HFF-Myc (cell line): ENCODE data around the gene TANGO6.

ENCODE experiments used
- DNase-seq: peaks from one replicate; pipeline ENCODE4 v3.0.0-alpha.2; 2011; ENCODE audit warnings: low read depth; ENCODE audit errors: extremely low read depth
- H3K4me3 ChIP-seq: replicated peaks from 2 replicates; pipeline ENCODE4 v1.5.1; 2011; ENCODE audit warnings: low read depth, mild to moderate bottlenecking, control low read depth, low read length
- TF ChIP-seq, protein P1 (sequence below): IDR thresholded peaks from 2 replicates; pipeline ENCODE4 v1.5.1; 2012; ENCODE audit warnings: mild to moderate bottlenecking, low read depth, low read length, control low read depth; ENCODE audit errors: missing control alignments

Gene TANGO6

DNA sequence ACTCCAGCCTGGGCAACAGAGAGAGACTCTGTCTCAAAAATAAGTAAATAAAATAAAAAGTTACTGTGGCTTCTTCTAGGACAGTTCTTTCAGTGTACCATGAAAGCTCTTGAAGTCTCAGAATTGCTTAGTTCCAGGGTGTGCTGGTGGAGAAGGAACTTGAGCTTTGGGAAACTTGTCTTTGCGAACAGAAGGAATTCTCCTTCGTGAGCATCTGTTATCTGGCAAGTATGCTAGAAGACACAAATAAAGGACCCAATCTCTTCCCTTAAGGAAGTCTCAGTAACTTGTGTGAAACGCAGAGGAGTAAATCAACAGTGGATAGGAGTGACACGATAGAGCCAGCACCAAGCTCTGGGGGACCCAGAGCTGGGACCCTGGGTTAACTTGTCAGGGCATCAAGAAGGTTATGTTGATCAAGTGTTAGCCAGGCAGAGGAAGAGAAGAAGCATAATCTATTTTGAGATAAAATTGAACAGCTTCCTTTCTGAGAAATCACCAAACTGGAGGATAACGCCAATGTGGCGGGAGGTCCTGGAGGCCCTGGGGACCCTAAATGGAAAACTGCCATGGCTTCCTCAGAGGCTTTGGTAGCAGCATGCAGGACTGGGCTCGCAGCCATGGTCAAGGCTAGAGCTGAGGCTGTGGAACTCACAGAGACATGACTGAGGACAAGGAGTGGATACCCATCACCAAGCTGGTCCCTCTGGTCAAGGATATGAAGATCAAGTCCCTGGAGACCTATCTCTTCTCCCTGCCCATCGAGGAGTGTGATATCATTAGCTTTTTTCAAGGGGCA is 190.0 kb downstream of the TANGO6 start:
- no peak overlapping the region for H3K4me3 ChIP-seq
- DNase-seq = no peak
- TF ChIP-seq, protein P1, sequence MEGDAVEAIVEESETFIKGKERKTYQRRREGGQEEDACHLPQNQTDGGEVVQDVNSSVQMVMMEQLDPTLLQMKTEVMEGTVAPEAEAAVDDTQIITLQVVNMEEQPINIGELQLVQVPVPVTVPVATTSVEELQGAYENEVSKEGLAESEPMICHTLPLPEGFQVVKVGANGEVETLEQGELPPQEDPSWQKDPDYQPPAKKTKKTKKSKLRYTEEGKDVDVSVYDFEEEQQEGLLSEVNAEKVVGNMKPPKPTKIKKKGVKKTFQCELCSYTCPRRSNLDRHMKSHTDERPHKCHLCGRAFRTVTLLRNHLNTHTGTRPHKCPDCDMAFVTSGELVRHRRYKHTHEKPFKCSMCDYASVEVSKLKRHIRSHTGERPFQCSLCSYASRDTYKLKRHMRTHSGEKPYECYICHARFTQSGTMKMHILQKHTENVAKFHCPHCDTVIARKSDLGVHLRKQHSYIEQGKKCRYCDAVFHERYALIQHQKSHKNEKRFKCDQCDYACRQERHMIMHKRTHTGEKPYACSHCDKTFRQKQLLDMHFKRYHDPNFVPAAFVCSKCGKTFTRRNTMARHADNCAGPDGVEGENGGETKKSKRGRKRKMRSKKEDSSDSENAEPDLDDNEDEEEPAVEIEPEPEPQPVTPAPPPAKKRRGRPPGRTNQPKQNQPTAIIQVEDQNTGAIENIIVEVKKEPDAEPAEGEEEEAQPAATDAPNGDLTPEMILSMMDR = no peak

GRCh38 chr16:69035375-69035774 is 192.0 kb downstream of the TANGO6 start:
- TF ChIP-seq, protein P1 = no peak
- DNase-seq = no peak
- H3K4me3 ChIP-seq = no peak overlapping the region

DNA sequence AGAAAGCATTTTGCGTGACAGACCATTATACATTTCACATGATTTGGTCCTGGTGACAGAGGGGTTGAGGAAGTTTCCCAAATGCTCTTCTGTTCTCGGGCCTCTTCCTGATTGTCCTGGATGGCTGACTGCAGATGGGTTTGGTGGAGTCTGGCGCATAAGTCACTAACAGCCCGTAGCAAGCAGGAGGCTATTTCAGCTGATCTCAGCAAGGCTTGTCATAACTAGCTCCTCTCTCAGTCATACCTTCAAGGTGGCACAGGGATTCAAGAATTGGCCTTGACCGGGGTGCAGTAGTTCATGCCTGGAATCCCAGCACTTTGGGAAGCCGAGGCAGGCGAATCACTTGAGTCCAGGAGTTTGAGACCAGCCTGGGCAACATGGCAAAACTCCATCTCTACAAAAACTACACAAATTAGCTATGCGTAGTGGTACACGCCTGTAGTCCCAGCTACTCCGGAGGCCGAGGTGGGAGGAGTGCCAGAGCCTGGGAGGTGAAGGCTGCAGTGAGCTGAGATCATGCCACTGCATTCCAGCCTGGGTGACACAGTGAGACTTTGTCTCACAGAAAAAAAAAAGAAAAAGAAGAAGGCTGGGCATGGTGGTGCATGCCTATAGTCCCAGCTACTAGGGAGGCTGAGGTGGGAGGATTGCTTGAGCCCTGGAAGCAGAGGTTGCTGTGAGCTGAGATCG is 193.2 kb downstream of the TANGO6 start:
- TF ChIP-seq, protein P1 = no peak
- H3K4me3 ChIP-seq = no peak overlapping the region
- no peak for DNase-seq

GRCh38 chr16:69037373-69038160 is 194.2 kb downstream of the TANGO6 start:
- TF ChIP-seq, protein P1 = no peak
- no peak overlapping the region for H3K4me3 ChIP-seq
- DNase-seq = no peak

DNA sequence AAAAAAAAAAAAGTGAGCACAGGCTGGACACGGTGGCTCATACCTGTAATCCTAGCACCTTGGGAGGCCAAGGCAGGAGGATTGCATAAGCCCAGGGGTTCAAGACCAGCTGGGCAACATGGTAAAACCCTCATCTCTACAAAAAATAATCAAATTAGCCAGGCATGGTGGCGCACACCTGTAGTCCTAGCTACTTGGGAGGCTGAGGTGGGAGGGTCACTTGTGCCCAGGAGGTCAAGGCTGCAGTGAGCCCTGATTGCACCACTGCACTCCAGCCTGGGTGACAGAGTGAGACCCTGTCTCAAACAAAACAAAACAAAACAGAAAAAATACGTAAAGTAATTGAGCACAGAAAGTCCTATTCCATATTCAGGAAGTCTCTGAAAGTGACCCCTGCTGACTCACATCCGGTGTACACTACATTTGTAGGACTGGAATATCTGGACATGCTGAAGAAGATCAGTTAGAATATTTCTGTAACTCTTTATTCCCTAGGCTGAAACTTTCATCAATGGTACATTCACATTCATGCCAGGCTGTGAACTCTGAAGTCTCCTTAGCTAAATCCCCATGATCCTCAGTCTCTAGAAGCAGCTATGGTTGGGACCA is 196.1 kb downstream of the TANGO6 start:
- TF ChIP-seq, protein P1 = no peak
- no peak for DNase-seq
- no peak overlapping the region for H3K4me3 ChIP-seq

DNA sequence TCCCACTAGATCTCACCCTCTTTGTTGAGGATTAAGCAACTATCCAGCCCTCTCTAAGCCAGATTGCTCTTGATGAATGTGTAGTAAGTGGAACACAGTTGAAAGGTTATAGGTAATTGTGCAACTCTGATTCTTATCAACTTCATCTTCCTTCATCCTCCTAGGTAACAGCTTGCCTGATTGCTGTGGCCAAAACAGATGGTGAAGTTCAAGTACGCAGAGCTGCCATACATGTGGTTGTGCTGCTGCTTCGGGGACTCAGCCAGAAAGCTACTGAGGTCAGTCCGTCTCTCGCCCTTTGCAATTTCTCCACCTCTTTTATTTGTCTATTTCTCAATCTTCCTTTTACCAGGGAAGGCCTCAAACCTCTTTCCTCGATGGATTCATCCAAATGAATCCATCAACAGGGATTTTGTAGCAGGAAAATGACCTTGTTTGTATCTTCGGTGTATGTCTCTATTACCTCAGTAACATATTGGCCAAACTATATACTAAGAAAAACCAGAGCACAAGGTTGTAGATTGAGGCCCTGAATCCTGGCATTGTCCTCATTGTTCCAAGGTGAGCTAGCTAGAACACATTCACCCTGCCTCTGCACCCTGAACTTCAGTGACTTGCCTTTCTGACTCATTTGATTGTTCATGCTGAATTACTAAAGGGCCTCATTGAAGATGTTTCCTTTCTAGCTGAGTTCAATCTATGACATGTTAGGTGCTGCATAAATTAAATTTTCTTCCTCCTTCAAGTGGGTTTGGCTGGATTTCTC is 197.0 kb downstream of the TANGO6 start:
- TF ChIP-seq, protein P1 = no peak
- H3K4me3 ChIP-seq = no peak overlapping the region
- no peak for DNase-seq
